Hepatocyte (in vitro differentiated cells): Measurements from ENCODE around the gene GJD2. TPM values are rescaled to one million over a fixed set of nuclear protein-coding genes. Genes with fewer than 3 reads are reported as not detected.

Source experiments
- DNase-seq: peaks from one replicate; pipeline ENCODE4 v3.0.0-alpha.2; 2016; ENCODE audit warnings: low spot score
- H2AFZ ChIP-seq: fragments of 200-600 bp; sonication (generic); 2 replicates; pipeline ENCODE4 v1.6.0; 2016; ENCODE audit warnings: antibody characterized with exemption, mild to moderate bottlenecking
- H3K27ac ChIP-seq: fragments of 200-600 bp; sonication (generic); 2 replicates; pipeline ENCODE4 v1.5.1; 2016; ENCODE audit warnings: mild to moderate bottlenecking
- H3K27me3 ChIP-seq: fragments of 200-600 bp; sonication (generic); 2 replicates; pipeline ENCODE4 v1.6.1; 2016
- H3K36me3 ChIP-seq: fragments of 200-600 bp; sonication (generic); replicated peaks from 2 replicates; pipeline ENCODE4 v1.5.1; 2016; ENCODE audit warnings: low read depth; ENCODE audit not compliant: insufficient read depth
- H3K4me1 ChIP-seq: fragments of 200-600 bp; sonication (generic); 2 replicates; pipeline ENCODE4 v1.5.1; 2016; ENCODE audit warnings: mild to moderate bottlenecking, moderate library complexity; ENCODE audit not compliant: insufficient read depth
- H3K4me2 ChIP-seq: fragments of 200-600 bp; sonication (generic); 2 replicates; pipeline ENCODE4 v1.6.0; 2016
- H3K4me3 ChIP-seq: fragments of 200-600 bp; sonication (generic); 2 replicates; pipeline ENCODE4 v1.5.1; 2016; ENCODE audit warnings: mild to moderate bottlenecking
- H3K79me2 ChIP-seq: fragments of 200-600 bp; sonication (generic); 2 replicates; pipeline ENCODE4 v1.6.0; 2017; ENCODE audit warnings: mild to moderate bottlenecking
- H3K9me2 ChIP-seq: fragments of 200-600 bp; sonication (generic); replicated peaks from 2 replicates; pipeline ENCODE4 v1.6.0; 2017; ENCODE audit warnings: mild to moderate bottlenecking; ENCODE audit not compliant: insufficient read depth
- H3K9me3 ChIP-seq: fragments of 200-600 bp; sonication (generic); 2 replicates; pipeline ENCODE4 v1.5.1; 2016; ENCODE audit warnings: low read depth, mild to moderate bottlenecking
- H4K20me1 ChIP-seq: fragments of 200-600 bp; sonication (generic); 2 replicates; pipeline ENCODE4 v1.6.0; 2016; ENCODE audit warnings: mild to moderate bottlenecking; ENCODE audit not compliant: insufficient read depth, poor library complexity, severe bottlenecking
- CTCF ChIP-seq: fragments of 200-600 bp; sonication (generic); IDR thresholded peaks from 2 replicates; pipeline ENCODE4 v1.5.1; 2016; ENCODE audit warnings: antibody characterized with exemption, mild to moderate bottlenecking; ENCODE audit not compliant: poor library complexity
- EZH2 ChIP-seq: fragments of 200-600 bp; sonication (generic); IDR thresholded peaks from 2 replicates; pipeline ENCODE4 v1.6.1; 2016; ENCODE audit warnings: antibody characterized with exemption, mild to moderate bottlenecking, borderline replicate concordance
- EZH2phosphoT487 ChIP-seq: fragments of 200-600 bp; sonication (generic); IDR thresholded peaks from one replicate; pipeline ENCODE4 v1.6.1; 2018; ENCODE audit warnings: antibody characterized with exemption, mild to moderate bottlenecking, low read depth, moderate library complexity; ENCODE audit not compliant: unreplicated experiment, severe bottlenecking
- WGBS: methylation state at CpG from one replicate; pipeline ENCODE4 v1.1.6; 2016; ENCODE audit warnings: low lambda C conversion rate; ENCODE audit errors: missing lambda C conversion rate; 5-methylcytosine and 5-hydroxymethylcytosine counted together
- polyA plus RNA-seq: library from polyadenylated mRNA; unstranded; fragments of >200 nt; fragmentation: Nextera tagmentation; extraction: Ambion mirVana; gene quantifications from 2 replicates; pipeline ENCODE4 v1.2.1, GENCODE V29; 2016
- total RNA-seq: library from RNA; depleted of rRNA; stranded (reverse); fragments of >200 nt; gene quantifications from 2 replicates; pipeline ENCODE4 v1.2.3, GENCODE V29; 2014

The GJD2 gene
- total and polyA plus RNA-seq, 2 experiments from 2014 or later, result 0.07 TPM; not detected in 1

- no peaks in the 10 kb centered on the region for H4K20me1 ChIP-seq
- TF ChIP-seq EZH2phosphoT487, result no peak
- no peak for TF ChIP-seq EZH2
- no peak for TF ChIP-seq CTCF
- DNase-seq, result no peak
- no peaks in the 10 kb centered on the region for H3K27me3 ChIP-seq
- H3K9me3 ChIP-seq, result no peaks in the 10 kb centered on the region
- 84% methylated on average over 2 of the region's 2 CpGs for WGBS
- H3K4me3 ChIP-seq, result no peak overlapping the region
- H3K9me2 ChIP-seq, result no peaks in the 10 kb centered on the region
- no peak overlapping the region for H3K4me2 ChIP-seq
- no peak overlapping the region for H3K27ac ChIP-seq
- H3K4me1 ChIP-seq, result no peaks in the 10 kb centered on the region
- no peaks in the 10 kb centered on the region for H3K36me3 ChIP-seq
- no peaks in the 10 kb centered on the region for H3K79me2 ChIP-seq
- no peak overlapping the region for H2AFZ ChIP-seq
Measured at GRCh38 chr15:34780725-34781124, 25.9 kb upstream of the GJD2 start.

GRCh38 chr15:34776606-34777105 is 21.9 kb upstream of the GJD2 start:
- DNase-seq, result no peak
- no peak overlapping the region for H3K4me2 ChIP-seq
- no peak overlapping the region for H3K27ac ChIP-seq
- no peaks in the 10 kb centered on the region for H4K20me1 ChIP-seq
- H3K36me3 ChIP-seq, result no peaks in the 10 kb centered on the region
- no peaks in the 10 kb centered on the region for H3K4me1 ChIP-seq
- 50% methylated on average over 2 of the region's 2 CpGs for WGBS
- H2AFZ ChIP-seq, result no peak overlapping the region
- no peaks in the 10 kb centered on the region for H3K27me3 ChIP-seq
- H3K4me3 ChIP-seq, result no peak overlapping the region
- H3K9me3 ChIP-seq, result no peaks in the 10 kb centered on the region
- TF ChIP-seq EZH2 (no peak), CTCF (no peak), EZH2phosphoT487 (no peak)
- no peaks in the 10 kb centered on the region for H3K79me2 ChIP-seq
- no peaks in the 10 kb centered on the region for H3K9me2 ChIP-seq

- no peak overlapping the region for H2AFZ ChIP-seq
- no peaks in the 10 kb centered on the region for H3K27me3 ChIP-seq
- no peak overlapping the region for H3K27ac ChIP-seq
- no peak for DNase-seq
- no peak for TF ChIP-seq CTCF
- no peak overlapping the region for H3K4me3 ChIP-seq
- H4K20me1 ChIP-seq, result no peaks in the 10 kb centered on the region
- no peaks in the 10 kb centered on the region for H3K79me2 ChIP-seq
- no peaks in the 10 kb centered on the region for H3K9me3 ChIP-seq
- H3K4me1 ChIP-seq, result no peaks in the 10 kb centered on the region
- no peaks in the 10 kb centered on the region for H3K9me2 ChIP-seq
- WGBS, result 50% methylated on average over 2 of the region's 2 CpGs
- H3K4me2 ChIP-seq, result no peak overlapping the region
- no peaks in the 10 kb centered on the region for H3K36me3 ChIP-seq
Measured at GRCh38 chr15:34773917-34774316, 19.1 kb upstream of the GJD2 start.

GRCh38 chr15:34773013-34773412 is 18.2 kb upstream of the GJD2 start:
- H3K4me1 ChIP-seq, result no peaks in the 10 kb centered on the region
- no peaks in the 10 kb centered on the region for H4K20me1 ChIP-seq
- no peak for DNase-seq
- H3K27me3 ChIP-seq, result no peaks in the 10 kb centered on the region
- no peak overlapping the region for H2AFZ ChIP-seq
- no peaks in the 10 kb centered on the region for H3K79me2 ChIP-seq
- H3K4me3 ChIP-seq, result no peak overlapping the region
- no peaks in the 10 kb centered on the region for H3K36me3 ChIP-seq
- TF ChIP-seq EZH2, result no peak
- no peak for TF ChIP-seq EZH2phosphoT487
- no peak for TF ChIP-seq CTCF
- H3K9me3 ChIP-seq, result no peaks in the 10 kb centered on the region
- H3K27ac ChIP-seq, result no peak overlapping the region
- H3K9me2 ChIP-seq, result no peaks in the 10 kb centered on the region
- H3K4me2 ChIP-seq, result no peak overlapping the region
